Cardiac muscle cell (in vitro differentiated cells and primary cell): ENCODE measurements around the gene NET1. TPM values are rescaled to one million over a fixed set of nuclear protein-coding genes. Genes with fewer than 3 reads are reported as not detected.
A peak's percentile ranks its signal among the peaks of the same experiment; 100 is the strongest.
"Not testable (repeated sequence)": the region's sequence is repeated elsewhere in the genome, so short reads cannot be mapped to it uniquely, and the experiment has no call there.

Source experiments
- DNase-seq, 2 donors: peaks; one replicate each; pipeline versions ENCODE4 v3.0.0 to v3.0.0-alpha.2; 2010 to 2017; ENCODE audit warnings: low read depth in 1 of 2, low spot score in 1 of 2
- H3K27ac ChIP-seq: fragments of 200-600 bp; sonication (generic); 2 replicates; pipeline ENCODE4 v1.5.1; 2016
- H3K27me3 ChIP-seq: fragments of 200-600 bp; sonication (generic); 2 replicates; pipeline ENCODE4 v1.6.0; 2016; ENCODE audit warnings: control low read depth
- H3K36me3 ChIP-seq: fragments of 200-600 bp; sonication (generic); 2 replicates; pipeline ENCODE4 v1.5.1; 2016; ENCODE audit warnings: control low read depth
- H3K4me1 ChIP-seq: fragments of 200-600 bp; sonication (generic); 2 replicates; pipeline ENCODE4 v1.8.1; 2017; ENCODE audit warnings: low read depth, mild to moderate bottlenecking, mixed run types
- H3K4me3 ChIP-seq: fragments of 200-600 bp; sonication (generic); 2 replicates; pipeline ENCODE4 v1.5.1; 2016; ENCODE audit warnings: mild to moderate bottlenecking
- H3K9me3 ChIP-seq: fragments of 200-600 bp; sonication (generic); 2 replicates; pipeline ENCODE4 v1.5.1; 2017; ENCODE audit warnings: low read depth, mild to moderate bottlenecking, control low read depth
- polyA plus RNA-seq: library from polyadenylated mRNA; unstranded; fragments of >200 nt; fragmentation: Nextera tagmentation; extraction: Ambion mirVana; gene quantifications from 2 replicates; pipeline ENCODE4 v1.2.1, GENCODE V29; 2016
- total RNA-seq: library from RNA; depleted of rRNA; stranded (reverse); fragments of >200 nt; gene quantifications from 2 replicates; pipeline ENCODE4 v1.2.3, GENCODE V29; 2016
- TF ChIP-seq, protein P1 (sequence below): IDR thresholded peaks from 2 replicates; pipeline ENCODE4 v1.5.1; 2012; ENCODE audit warnings: low read depth, mild to moderate bottlenecking, low read length

Gene NET1
- total and polyA plus RNA-seq, 2 experiments from 2014 or later, result 20.0 to 29.5 TPM

DNA sequence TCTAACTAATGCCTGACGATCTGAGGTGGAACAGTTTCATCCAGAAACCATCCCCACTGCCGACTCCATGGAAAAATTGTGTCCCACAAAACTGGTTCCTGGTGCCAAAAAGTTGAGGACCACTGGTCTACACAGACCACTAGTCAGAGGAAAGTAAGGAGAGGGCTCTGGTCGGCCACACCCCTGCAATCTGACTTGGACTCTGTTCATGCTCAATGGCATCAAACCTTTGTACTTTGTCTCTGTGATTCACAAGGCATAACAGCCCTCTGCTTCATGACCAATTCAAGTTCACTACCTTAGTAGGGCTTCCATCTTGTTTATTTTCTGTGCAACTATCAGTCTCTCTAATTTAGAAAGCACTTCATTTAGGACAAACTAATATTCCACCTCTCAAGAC, 9.6 kb upstream of the NET1 start:
- no peaks in the 10 kb centered on the region for H3K9me3 ChIP-seq
- H3K4me3 ChIP-seq, result no peak overlapping the region
- no peaks in the 10 kb centered on the region for H3K36me3 ChIP-seq
- DNase-seq, result no peak
- no peaks in the 10 kb centered on the region for H3K27me3 ChIP-seq
- no peak overlapping the region for H3K27ac ChIP-seq
- TF ChIP-seq, protein P1, sequence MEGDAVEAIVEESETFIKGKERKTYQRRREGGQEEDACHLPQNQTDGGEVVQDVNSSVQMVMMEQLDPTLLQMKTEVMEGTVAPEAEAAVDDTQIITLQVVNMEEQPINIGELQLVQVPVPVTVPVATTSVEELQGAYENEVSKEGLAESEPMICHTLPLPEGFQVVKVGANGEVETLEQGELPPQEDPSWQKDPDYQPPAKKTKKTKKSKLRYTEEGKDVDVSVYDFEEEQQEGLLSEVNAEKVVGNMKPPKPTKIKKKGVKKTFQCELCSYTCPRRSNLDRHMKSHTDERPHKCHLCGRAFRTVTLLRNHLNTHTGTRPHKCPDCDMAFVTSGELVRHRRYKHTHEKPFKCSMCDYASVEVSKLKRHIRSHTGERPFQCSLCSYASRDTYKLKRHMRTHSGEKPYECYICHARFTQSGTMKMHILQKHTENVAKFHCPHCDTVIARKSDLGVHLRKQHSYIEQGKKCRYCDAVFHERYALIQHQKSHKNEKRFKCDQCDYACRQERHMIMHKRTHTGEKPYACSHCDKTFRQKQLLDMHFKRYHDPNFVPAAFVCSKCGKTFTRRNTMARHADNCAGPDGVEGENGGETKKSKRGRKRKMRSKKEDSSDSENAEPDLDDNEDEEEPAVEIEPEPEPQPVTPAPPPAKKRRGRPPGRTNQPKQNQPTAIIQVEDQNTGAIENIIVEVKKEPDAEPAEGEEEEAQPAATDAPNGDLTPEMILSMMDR, result no peak
- H3K4me1 ChIP-seq, result no peaks in the 10 kb centered on the region

DNA sequence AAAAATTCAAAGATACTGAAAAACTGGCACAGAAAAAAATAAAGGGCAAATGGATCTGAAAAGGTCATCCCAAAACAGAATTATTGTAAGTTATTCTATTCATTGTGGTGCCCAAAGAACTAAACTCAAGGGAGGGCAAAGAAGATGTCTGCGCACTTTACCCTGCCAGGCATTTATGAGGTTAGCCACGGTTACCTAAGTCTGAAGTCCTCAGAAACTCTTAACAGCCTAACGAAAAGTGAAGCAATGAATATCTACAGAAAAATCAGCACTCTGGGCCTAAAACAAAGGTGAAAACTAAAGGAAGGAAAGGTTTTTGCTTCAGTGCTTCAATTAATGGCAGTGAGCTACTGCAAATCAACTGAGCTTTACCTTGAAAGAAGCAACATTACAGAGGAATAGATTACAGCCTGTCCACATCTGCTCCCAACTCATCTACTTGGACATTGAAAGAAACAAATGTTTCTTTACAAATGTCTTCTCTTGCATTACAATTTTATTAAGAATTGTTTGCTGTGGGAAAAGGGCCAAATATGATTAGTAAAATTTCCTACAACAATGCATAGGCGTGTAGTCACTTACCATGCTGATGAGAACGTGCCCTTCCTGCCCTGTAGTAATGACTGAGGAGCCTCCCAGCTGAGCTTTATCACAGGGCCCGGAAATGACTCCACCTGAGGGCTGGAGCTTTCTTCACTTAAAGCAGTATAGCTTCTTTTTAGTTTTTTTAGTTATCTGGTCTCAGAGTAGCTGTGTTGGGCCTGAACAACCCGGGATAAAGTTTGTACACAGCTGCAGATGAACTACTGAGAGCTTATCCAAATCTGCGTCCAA, 7.9 kb upstream of the NET1 start, which contains the start of gene TUBAL3:
Gene TUBAL3 (minus strand): TSS at position 621 of the 834 bp plus-strand sequence. CDS start 36 bp downstream, at position 585.
- TF ChIP-seq, protein P1, result no peak
- no peaks in the 10 kb centered on the region for H3K9me3 ChIP-seq
- no peak within 1 kb of the TSS for H3K4me3 ChIP-seq

DNA sequence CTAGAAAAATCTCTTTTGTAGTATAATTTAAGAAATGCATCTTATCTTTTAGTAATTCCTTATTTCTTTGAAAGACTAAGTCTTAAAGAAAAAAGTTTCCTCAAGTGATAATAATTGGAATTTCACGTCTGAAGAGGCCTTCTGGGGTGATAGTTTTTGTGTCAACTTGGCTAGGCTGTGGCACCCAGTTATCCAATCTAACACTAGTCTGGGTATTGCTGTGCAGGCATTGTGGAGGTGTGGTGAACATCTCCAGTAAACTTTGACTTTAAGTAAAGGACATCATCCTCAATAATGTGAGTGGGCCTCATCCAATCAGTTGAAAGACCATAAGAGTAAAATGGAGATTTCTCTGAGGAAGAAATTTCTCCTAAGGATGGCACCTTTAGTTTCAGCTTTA, 5.4 kb upstream of the NET1 start:
- H3K9me3 ChIP-seq, result no peaks in the 10 kb centered on the region
- TF ChIP-seq, protein P1, result no peak
- H3K27me3 ChIP-seq, result no peaks in the 10 kb centered on the region
- no peaks in the 10 kb centered on the region for H3K4me1 ChIP-seq
- DNase-seq, result no peak
- no peak overlapping the region for H3K4me3 ChIP-seq
- H3K36me3 ChIP-seq, result no peaks in the 10 kb centered on the region
- H3K27ac ChIP-seq, result no peak overlapping the region

More for the DNA sequence above, 7.9 kb upstream of the NET1 start, which contains the start of gene TUBAL3:
- Histone ChIP-seq H3K27me3 (no peaks in the 10 kb centered on the region), H3K27ac (no peak within 1 kb of the TSS), H3K4me1 (no peaks in the 10 kb centered on the region), H3K36me3 (no peaks in the 10 kb centered on the region)
- DNase-seq, result no peak

DNA sequence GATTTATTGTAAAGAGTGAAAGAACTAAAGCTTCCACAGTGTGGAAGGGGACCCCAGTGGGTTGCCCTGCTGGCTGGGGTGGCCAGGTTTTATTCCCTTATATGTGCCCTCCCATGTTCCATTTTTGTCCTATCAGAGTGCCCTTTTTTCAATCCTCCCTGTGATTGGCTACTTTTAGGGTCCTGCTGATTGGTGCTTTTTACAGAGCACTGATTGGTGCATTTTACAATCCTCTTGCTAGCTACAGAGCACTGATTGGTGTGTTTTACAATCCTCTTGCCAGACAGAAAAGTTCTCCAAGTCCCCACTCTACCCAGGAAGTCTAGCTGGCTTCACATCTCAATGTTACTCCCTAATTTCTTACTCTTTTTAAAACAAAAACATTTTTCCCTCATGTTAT, 1.6 kb upstream of the NET1 start:
- H3K36me3 ChIP-seq, H3K4me3 ChIP-seq, H3K4me1 ChIP-seq, H3K27me3 ChIP-seq, DNase-seq, H3K9me3 ChIP-seq, H3K27ac ChIP-seq: not testable (repeated sequence)

DNA sequence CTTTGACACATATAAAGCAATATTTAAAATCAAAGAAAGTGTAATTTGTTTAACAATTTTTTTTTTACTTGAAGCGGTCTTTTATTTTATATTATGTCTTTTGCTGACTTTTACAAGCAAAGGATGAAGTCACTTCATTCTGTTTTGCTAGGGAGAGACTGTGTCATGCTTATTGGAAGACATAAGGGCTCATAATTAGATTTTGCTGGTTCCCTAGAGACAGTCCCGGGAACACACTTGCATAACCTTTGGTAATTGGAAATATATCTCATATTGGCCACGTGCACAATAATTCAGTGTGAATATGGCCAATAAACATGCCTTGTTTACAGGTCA, 448 bp upstream of the NET1 start:
- DNase-seq, result no peak
- no peak overlapping the region for H3K27ac ChIP-seq
- H3K36me3 ChIP-seq, result no peaks in the 10 kb centered on the region
- TF ChIP-seq, protein P1, result no peak
- H3K9me3 ChIP-seq, result no peaks in the 10 kb centered on the region
- H3K27me3 ChIP-seq, result no peaks in the 10 kb centered on the region
- no peak overlapping the region for H3K4me3 ChIP-seq
- H3K4me1 ChIP-seq, result no peaks in the 10 kb centered on the region

DNA sequence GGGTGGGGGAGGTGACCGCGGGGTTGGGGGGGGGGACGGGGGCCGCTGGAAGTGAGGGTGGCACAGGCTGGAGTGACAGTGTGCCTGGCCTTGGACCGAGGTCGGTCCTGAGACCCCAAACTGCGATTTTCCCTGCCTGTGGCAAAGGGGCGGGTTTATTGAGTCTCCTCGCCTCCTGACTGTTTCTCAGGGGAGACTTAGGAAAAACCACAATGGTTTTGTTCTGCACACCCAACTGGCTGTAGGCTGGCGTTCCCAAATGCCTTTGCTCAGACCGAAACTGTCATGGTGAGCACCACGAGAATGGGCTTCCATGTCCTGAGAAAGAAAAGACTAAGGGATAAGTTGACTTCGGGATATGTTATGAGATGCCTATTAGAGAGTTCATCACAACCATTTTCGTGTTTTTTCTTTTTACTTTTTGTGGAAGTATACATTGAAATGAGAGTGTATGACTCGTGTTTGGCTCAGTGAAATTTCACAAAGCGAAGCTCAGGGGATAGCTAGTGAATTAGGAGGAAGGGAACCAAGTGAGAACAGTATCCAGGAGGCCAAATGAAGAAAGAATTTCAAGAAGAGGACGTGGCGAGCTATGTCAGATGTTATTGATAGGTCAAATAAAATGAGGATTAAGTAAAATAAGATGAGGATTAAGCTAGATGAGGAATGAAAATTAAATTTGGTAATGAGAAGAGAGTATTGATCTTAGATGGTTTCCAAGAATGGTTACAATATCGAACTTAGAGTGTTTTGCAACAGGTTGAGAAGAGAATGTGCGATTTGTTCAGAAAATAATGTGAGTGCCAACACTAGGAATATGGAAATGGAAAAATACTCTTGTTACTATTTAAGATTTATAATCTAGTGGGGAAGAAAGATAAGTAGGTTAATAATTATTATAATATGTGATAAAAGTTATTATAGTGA, 918 bp downstream of the NET1 start:
- Histone ChIP-seq H3K4me1 (no peaks in the 10 kb centered on the region), H3K36me3 (no peaks in the 10 kb centered on the region), H3K9me3 (no peaks in the 10 kb centered on the region), H3K27ac (no peak overlapping the region), H3K4me3 (peak overlapping the region; percentile 62), H3K27me3 (no peaks in the 10 kb centered on the region)
- TF ChIP-seq, protein P1, result no peak
- peak; percentile 47 to 74 for DNase-seq
